HG02623 (cell line): ENCODE measurements around the gene MED16.
"Not testable (repeated sequence)": the region's sequence is repeated elsewhere in the genome, so short reads cannot be mapped to it uniquely, and the experiment has no call there.

Source experiments
- ATAC-seq: cut with Tn5 transposase; IDR thresholded peaks from one replicate; pipeline ENCODE4 v1.9.1; 2021; ENCODE audit warnings: moderate library complexity; ENCODE audit not compliant: unreplicated experiment

The MED16 gene

GRCh38 chr19:889662-890295 is 3.2 kb downstream of the MED16 start:
- no peak for ATAC-seq

DNA sequence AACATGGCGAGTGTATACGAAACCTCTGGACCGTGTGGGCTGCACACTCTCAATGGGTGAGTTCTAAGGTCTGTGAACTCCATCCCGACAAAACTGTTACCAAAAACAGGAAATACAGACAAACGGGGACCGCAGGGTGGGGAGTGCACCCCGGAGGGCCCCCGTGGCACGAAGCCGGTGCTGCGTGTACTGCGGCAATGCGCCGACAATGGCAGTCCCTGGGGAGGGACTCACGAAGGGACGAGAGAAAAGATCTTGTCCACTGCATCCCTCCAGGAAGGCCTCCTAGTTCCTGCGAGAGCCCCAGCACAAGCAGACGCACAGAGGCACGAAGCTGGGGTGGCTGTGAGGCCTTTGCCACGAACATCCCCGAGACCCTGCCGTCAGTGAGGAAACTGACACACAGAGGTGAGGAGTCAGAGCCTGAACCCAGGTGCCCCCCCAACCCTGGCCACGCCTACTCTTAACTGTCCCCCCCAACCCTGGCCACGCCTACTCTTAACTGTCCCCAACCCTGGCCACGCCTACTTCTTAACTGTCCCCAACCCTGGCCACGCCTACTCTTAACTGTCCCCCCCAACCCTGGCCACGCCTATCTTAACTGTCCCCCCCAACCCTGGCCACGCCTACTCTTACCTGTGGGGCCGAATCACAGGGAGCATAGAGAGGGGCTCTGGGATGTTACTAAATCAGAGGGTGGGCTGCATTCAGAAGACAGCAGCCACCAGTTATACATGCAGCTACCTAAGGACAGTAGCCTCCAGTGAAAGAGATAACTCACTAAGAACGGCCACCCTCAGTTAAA is 4.2 kb downstream of the MED16 start:
- ATAC-seq, result no peak

DNA sequence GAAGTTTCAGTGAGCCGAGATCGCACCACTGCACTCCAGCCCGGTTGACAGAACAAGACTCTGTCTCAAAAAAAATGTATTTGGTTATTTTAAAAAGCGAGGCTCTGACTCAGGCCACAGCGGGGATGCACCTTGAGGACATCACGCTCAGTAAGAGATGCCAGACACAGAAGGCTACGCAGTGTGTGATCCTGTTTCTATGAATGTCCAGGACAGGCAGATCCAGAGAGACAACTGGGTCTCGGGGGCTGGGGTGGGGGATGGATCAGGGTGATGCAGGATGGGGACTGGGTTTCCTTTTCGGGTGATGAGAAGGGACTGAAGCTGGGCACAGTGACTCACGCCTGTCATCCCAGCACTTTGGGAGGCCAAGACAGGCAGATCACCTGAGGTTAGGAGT is 5.4 kb downstream of the MED16 start:
- ATAC-seq, result no peak

GRCh38 chr19:887072-887471 is 5.9 kb downstream of the MED16 start:
- no peak for ATAC-seq

DNA sequence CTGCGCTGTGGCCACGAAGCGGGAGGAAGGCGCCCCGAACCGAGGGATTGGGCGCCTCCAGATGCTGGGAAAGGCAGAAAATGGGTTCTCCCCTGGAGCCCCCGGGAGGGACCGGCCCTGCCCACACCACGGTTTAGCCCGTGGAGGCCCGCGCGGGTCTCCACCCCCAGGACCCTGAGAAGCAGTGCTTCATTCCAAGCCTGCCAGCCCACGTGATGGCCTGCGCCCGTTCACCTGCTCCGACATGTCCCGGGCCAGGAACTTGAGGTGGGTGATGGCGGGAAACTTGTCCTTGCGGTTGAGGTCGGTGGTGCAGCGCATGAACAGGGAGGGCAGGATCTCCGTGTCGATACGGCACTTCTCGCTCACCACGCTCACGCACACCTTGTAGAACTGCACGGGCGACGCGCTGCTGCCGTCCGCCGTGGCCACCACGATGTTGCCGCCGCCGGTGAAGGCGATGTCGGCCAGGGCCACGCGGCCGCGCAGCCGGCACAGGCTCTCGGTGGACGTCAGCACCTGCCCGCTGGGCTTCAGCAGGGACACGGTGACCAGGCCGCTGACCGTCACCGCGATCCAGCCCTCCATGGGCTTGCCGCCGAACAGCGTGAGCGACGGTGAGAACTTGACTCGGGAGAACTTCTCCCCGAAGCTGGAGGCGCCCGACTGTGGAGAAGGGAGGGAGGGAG is 7.3 kb downstream of the MED16 start:
- ATAC-seq, result no peak

GRCh38 chr19:884420-885211 is 8.4 kb downstream of the MED16 start:
- no peak for ATAC-seq

DNA sequence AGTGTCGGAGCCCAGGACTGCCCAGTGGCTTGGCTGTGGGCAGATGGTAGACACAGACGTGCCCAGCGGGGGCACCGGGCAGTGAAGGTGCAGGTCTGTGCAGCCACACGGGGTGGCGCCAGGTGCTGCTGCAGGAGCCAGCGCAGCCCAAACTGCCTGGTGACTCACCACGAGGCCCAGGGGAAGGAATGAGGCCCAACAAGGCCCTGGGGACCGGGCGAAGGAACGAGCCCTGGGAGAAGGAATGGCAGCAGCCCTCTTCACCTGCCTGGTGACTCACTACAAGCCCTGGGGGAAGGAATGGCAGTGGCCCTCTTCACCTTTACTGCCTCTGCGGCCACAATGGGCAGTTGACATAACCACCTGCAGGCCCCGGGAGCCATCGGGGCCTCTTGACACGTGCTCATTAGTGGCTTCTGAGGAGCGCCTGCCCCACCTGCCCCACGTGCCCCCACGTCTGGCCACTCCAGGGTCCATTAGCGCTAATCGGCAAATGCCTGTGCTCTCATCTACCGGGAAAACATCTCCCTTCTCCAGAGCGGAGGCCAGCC is 9.3 kb downstream of the MED16 start:
- no peak for ATAC-seq

GRCh38 chr19:882871-883497 is 10.0 kb downstream of the MED16 start:
- ATAC-seq, result no peak

GRCh38 chr19:881385-882071 is 11.5 kb downstream of the MED16 start:
- ATAC-seq, result no peak

DNA sequence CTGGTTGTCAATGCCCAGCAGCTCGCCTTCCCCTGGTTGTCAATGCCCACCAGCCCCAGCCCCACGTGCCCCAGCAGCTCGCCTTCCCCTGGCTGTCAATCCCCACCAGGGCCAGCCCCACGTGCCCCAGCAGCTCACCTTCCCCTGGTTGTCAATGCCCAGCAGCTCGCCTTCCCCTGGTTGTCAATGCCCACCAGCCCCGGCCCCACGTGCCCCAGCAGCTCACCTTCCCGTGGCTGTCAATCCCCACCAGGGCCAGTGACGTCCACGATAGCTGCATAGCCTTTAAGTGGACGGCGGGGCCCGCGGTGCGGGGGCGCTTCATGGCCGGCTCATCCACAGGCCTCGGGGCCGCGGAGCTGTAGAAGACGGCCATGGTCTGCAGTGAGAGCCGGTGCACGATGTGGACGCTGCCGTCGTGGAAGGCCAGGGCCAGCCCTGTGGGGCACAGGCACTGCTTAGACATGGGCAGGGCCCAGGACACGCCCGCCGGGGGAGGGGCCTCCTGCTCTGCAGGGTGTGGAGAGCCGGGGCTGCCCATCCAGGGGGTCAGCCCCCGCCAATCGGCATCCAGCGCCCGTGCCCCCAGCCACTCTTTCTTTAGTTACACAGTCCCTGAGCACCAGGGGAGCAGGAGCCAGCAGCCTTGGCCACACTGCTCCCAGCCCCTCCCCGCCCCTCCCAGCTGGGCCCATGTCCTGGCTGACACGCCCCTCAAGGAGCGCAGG is 13.1 kb downstream of the MED16 start:
- no peak for ATAC-seq

DNA sequence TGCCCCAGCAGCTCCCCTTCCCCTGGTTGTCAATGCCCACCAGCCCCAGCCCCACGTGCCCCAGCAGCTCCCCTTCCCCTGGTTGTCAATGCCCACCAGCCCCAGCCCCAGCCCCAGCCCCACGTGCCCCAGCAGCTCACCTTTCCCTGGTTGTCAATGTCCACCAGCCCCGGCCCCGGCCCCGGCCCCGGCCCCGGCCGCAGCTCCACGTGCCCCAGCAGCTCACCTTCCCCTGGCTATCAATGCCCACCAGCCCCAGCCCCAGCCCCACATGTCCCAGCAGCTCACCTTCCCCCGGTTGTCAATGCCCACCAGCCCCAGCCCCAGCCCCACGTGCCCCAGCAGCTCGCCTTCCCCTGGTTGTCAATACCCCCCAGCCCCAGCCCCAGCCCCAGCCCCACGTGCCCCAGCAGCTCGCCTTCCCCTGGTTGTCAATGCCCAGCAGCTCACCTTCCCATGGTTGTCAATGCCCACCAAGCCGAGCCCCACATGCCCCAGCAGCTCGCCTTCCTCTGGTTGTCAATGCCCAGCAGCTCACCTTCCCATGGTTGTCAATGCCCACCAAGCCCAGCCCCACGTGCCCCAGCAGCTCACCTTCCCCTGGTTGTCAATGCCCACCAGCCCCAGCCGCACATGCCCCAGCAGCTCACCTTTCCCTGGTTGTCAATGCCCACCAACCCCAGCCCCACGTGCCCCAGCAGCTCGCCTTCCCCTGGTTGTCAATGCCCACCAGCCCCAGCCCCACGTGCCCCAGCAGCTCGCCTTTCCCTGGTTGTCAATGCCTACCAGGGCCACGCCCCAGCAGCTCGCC is 14.0 kb downstream of the MED16 start:
- not testable (repeated sequence) for ATAC-seq

- ATAC-seq, result not testable (repeated sequence)
These were observed 14.9 kb downstream of the MED16 start for GRCh38 chr19:877992-878660.

GRCh38 chr19:876780-877314 is 16.1 kb downstream of the MED16 start:
- no peak for ATAC-seq

DNA sequence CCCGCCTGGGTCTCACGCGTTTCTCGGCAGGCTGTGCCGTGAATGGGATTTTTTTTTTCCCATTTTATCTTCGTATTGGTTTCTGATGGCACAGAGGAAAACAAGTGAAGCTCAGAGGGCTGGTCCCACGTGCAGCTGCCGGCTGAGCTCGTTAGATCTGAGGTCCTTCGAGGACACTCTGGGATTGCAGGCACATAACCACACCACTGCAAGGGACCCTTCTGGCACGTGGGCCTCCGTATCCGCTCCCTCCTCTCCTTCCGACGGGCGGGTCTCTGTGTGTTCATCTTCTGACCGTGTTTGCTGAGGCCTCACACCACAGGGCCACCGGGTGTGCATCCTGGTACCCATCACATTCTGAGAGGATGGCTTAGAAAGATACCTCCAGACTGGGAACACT is 16.9 kb downstream of the MED16 start:
- no peak for ATAC-seq

- no peak for ATAC-seq
These were observed 17.6 kb downstream of the MED16 start for GRCh38 chr19:875265-875879.

GRCh38 chr19:873561-874041 is 19.4 kb downstream of the MED16 start:
- no peak for ATAC-seq

GRCh38 chr19:873084-873483 is 19.9 kb downstream of the MED16 start:
- no peak for ATAC-seq
